PC-9 (cell line): ENCODE results near the gene DGLUCY. TPM values are rescaled to one million over a fixed set of nuclear protein-coding genes. Genes with fewer than 3 reads are reported as not detected.

ENCODE experiments used
- BruUV-seq: library from RNA; stranded (reverse); fragments of 400-500 nt; replicated peaks from 2 replicates; lab custom pipeline; 2021; lab: Mats Ljungman, UMichigan
- CTCF ChIA-PET: fragments of 300-600 bp; sonication (Branson Sonifier 250); formaldehyde crosslinking; loops from one replicate; lab custom pipeline; 2022; ENCODE audit warnings: antibody characterized with exemption; lab: Charles Lee
- POLR2A ChIA-PET: fragments of 300-600 bp; sonication (Branson Sonifier 250); formaldehyde crosslinking; loops from one replicate; lab custom pipeline; 2022; ENCODE audit warnings: antibody characterized with exemption; ENCODE audit not compliant: unreplicated experiment; lab: Charles Lee
- DNase-seq, 2 experiments: peaks; one replicate each; pipeline versions ENCODE4 v3.0.0 to v3.0.0-alpha.2; 2015 to 2022; ENCODE audit warnings: mixed read lengths in 1 of 2
- H2AFZ ChIP-seq: fragments of 200-600 bp; sonication (generic); 2 replicates; pipeline ENCODE4 v1.8.1; 2017; ENCODE audit warnings: antibody characterized with exemption
- H3F3A ChIP-seq: fragments of 200-600 bp; sonication (generic); 2 replicates; pipeline ENCODE4 v1.8.1; 2017; ENCODE audit warnings: antibody characterized with exemption, mild to moderate bottlenecking, low read depth; ENCODE audit not compliant: insufficient read depth
- H3K27ac ChIP-seq: fragments of 200-600 bp; sonication (generic); 2 replicates; pipeline ENCODE4 v1.6.1; 2016; ENCODE audit warnings: mixed run types
- H3K27me3 ChIP-seq: fragments of 200-600 bp; sonication (generic); 2 replicates; pipeline ENCODE4 v1.6.1; 2016; ENCODE audit warnings: low read depth, mixed run types; ENCODE audit not compliant: insufficient read depth
- H3K36me3 ChIP-seq: fragments of 200-600 bp; sonication (generic); 2 replicates; pipeline ENCODE4 v1.6.1; 2016; ENCODE audit warnings: low read depth, mixed run types
- H3K4me1 ChIP-seq: fragments of 200-600 bp; sonication (generic); replicated peaks from 2 replicates; pipeline ENCODE4 v1.6.1; 2016; ENCODE audit warnings: mixed run types; ENCODE audit not compliant: insufficient read depth
- H3K4me2 ChIP-seq: fragments of 200-600 bp; sonication (generic); 2 replicates; pipeline ENCODE4 v1.6.1; 2017; ENCODE audit warnings: mixed run types
- H3K4me3 ChIP-seq: fragments of 200-600 bp; sonication (generic); 2 replicates; pipeline ENCODE4 v1.6.1; 2016; ENCODE audit warnings: mixed run types
- H3K79me2 ChIP-seq: fragments of 200-600 bp; sonication (generic); 2 replicates; pipeline ENCODE4 v1.6.1; 2017; ENCODE audit warnings: low read depth, mixed run types
- H3K9me2 ChIP-seq: fragments of 200-600 bp; sonication (generic); 2 replicates; pipeline ENCODE4 v1.8.1; 2017; ENCODE audit warnings: mild to moderate bottlenecking; ENCODE audit not compliant: insufficient read depth
- H3K9me3 ChIP-seq: fragments of 200-600 bp; sonication (generic); 2 replicates; pipeline ENCODE4 v1.8.1; 2016; ENCODE audit warnings: low read depth; ENCODE audit not compliant: insufficient read depth
- H4K20me1 ChIP-seq: fragments of 200-600 bp; sonication (generic); 2 replicates; pipeline ENCODE4 v1.8.1; 2017; ENCODE audit not compliant: insufficient read depth
- CTCF ChIP-seq: fragments of 200-600 bp; sonication (generic); conservative IDR thresholded peaks from 2 replicates; pipeline ENCODE4 v1.6.1; 2017; ENCODE audit warnings: mixed run types, antibody characterized with exemption, mild to moderate bottlenecking, moderate library complexity
- EZH2 ChIP-seq: fragments of 200-600 bp; sonication (generic); IDR thresholded peaks from 2 replicates; pipeline ENCODE4 v1.8.0; 2017; ENCODE audit warnings: antibody characterized with exemption, low read depth
- intact Hi-C: fragments of 100-400 bp; cut with micrococcal nuclease; formaldehyde crosslinking; loops from one replicate; pipeline ENCODE4 v1.10.0; 2022; ENCODE audit not compliant: unreplicated experiment
- total RNA-seq: library from RNA; stranded (reverse); gene quantifications from 2 replicates; pipeline ENCODE4 v1.2.3, GENCODE V29; 2021

DGLUCY gene
- total RNA-seq, 1 experiment from 2014 or later = 15.9 TPM

GRCh38 chr14:91127401-91127801 is 13.5 kb downstream of the DGLUCY start:
- Histone ChIP-seq H4K20me1 (no peaks in the 10 kb centered on the region), H2AFZ (no peak overlapping the region), H3K79me2 (no peaks in the 10 kb centered on the region), H3K4me2 (no peak overlapping the region), H3K36me3 (no peaks in the 10 kb centered on the region), H3F3A (peaks cover 18% of the 10 kb centered on the region), H3K4me3 (no peak overlapping the region), H3K27ac (peak overlapping the region; percentile 1; the same call in 1 of the 2 replicates), H3K27me3 (no peaks in the 10 kb centered on the region), H3K9me2 (no peaks in the 10 kb centered on the region), H3K9me3 (no peaks in the 10 kb centered on the region; the same call in 1 of the 2 replicates), H3K4me1 (peaks cover 18% of the 10 kb centered on the region)
- DNase-seq = peak; percentile 87 to 93
- intact Hi-C loops = loop anchor here (1.0 kb wide), 1 partner anchor 67 kb away; the partner anchor contains the start of gene RPS6KA5
- ChIA-PET CTCF (no interaction called here), POLR2A (interaction anchor here (0.6 kb wide), 1 partner anchor 85 kb away, joined by 3 read pairs; no protein-coding TSS in a partner anchor)
- TF ChIP-seq CTCF (no peak), EZH2 (no peak)
- BruUV-seq = no TSS peak

DNA sequence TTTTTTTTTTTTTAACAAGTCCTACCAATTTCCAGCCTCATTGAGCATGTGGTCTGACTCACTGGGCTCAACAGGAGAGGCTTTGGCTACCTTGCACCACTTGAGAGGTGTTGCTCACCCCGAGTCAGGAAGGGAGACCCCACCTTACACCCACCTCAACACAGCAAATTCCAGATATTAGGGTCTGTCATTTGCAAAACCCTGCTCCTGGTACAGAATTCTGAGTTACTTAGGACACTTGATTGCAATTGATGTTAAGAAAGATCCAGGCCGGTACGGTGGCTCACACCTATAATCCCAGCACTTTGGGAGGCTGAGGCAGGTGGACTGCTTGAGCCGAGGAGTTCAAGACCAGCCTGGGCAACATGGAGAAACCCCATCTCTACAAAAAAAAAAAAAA is 14.1 kb downstream of the DGLUCY start:
- Histone ChIP-seq H3K27me3 (no peaks in the 10 kb centered on the region), H3K9me2 (no peaks in the 10 kb centered on the region), H3K36me3 (no peaks in the 10 kb centered on the region), H3K79me2 (no peaks in the 10 kb centered on the region), H3K9me3 (no peaks in the 10 kb centered on the region; the same call in 1 of the 2 replicates), H2AFZ (no peak overlapping the region), H3K4me3 (no peak overlapping the region), H3K27ac (peak overlapping the region; percentile 79), H3K4me1 (peaks cover 18% of the 10 kb centered on the region), H3K4me2 (peak overlapping the region; percentile 44), H4K20me1 (no peaks in the 10 kb centered on the region), H3F3A (peaks cover 18% of the 10 kb centered on the region)
- POLR2A ChIA-PET = interaction anchor here (0.6 kb wide), 1 partner anchor 84 kb away, joined by 3 read pairs; no protein-coding TSS in a partner anchor
- no peak for DNase-seq
- CTCF ChIA-PET = no interaction called here
- no TSS peak for BruUV-seq
- intact Hi-C loops = loop anchor here (1.0 kb wide), 1 partner anchor 68 kb away; the partner anchor contains the start of gene RPS6KA5
- TF ChIP-seq CTCF = no peak
- TF ChIP-seq EZH2 = no peak

DNA sequence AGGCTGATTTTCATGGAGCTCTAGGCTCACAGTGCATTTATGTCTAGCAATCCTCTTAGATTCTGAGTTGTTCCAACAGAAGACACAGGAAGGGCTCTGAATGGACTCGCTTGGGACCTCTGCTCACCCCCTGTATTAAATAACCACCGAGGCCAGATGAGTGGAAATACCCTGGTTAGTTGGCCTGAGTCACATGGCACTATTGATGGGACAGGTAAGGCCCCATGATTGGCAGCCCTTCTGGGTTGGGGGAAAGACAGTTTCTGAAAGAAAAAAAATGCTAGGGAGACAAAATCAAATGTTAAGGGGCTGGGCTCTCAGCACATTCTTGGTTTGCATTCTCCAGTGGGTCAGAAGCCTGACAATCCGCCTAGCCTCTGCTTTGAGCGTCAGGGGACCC is 14.8 kb downstream of the DGLUCY start:
- Histone ChIP-seq H3K27me3 (no peaks in the 10 kb centered on the region), H3K9me2 (no peaks in the 10 kb centered on the region), H4K20me1 (no peaks in the 10 kb centered on the region), H3F3A (peaks cover 18% of the 10 kb centered on the region), H3K79me2 (no peaks in the 10 kb centered on the region), H3K4me3 (no peak overlapping the region), H3K36me3 (no peaks in the 10 kb centered on the region), H3K4me1 (peaks cover 18% of the 10 kb centered on the region), H2AFZ (no peak overlapping the region), H3K27ac (peak overlapping the region; percentile 79), H3K4me2 (no peak overlapping the region), H3K9me3 (no peaks in the 10 kb centered on the region; the same call in 1 of the 2 replicates)
- TF ChIP-seq CTCF (no peak), EZH2 (no peak)
- no TSS peak for BruUV-seq
- intact Hi-C loops = no loop called here
- POLR2A ChIA-PET = no interaction called here
- CTCF ChIA-PET = no interaction called here
- no peak for DNase-seq
